Ectodermal cell (in vitro differentiated cells): ENCODE results near the gene SNAPC4.
"Not testable (repeated sequence)": the region's sequence is repeated elsewhere in the genome, so short reads cannot be mapped to it uniquely, and the experiment has no call there.

Experiments
- H3K27ac ChIP-seq: 2 replicates; pipeline ENCODE4 v1.7.0; 2013; ENCODE audit warnings: mild to moderate bottlenecking, low read depth, low read length; ENCODE audit not compliant: insufficient read depth, poor library complexity, severe bottlenecking
- H3K27me3 ChIP-seq: 2 replicates; pipeline ENCODE4 v1.7.0; 2013; ENCODE audit warnings: mild to moderate bottlenecking, low read length; ENCODE audit not compliant: insufficient read depth, control insufficient read depth, poor library complexity, severe bottlenecking
- H3K36me3 ChIP-seq: one replicate; pipeline ENCODE4 v1.7.0; 2013; ENCODE audit warnings: low read length; ENCODE audit not compliant: control insufficient read depth, insufficient read depth
- H3K4me1 ChIP-seq: one replicate; pipeline ENCODE4 v1.7.0; 2013; ENCODE audit warnings: low read length; ENCODE audit not compliant: control insufficient read depth, insufficient read depth
- H3K4me3 ChIP-seq: 2 replicates; pipeline ENCODE4 v1.7.0; 2013; ENCODE audit warnings: low read depth, low read length, control low read depth; ENCODE audit not compliant: insufficient read depth
- H3K9me3 ChIP-seq: 2 replicates; pipeline ENCODE4 v1.7.0; 2013; ENCODE audit warnings: mild to moderate bottlenecking, low read length, moderate library complexity; ENCODE audit not compliant: control insufficient read depth
- WGBS, 2 experiments: methylation state at CpG; one replicate each; pipeline ENCODE4 v1.1.7; 2013; ENCODE audit warnings: missing lambda C conversion rate in 2 of 2; 5-methylcytosine and 5-hydroxymethylcytosine counted together

SNAPC4 gene

DNA sequence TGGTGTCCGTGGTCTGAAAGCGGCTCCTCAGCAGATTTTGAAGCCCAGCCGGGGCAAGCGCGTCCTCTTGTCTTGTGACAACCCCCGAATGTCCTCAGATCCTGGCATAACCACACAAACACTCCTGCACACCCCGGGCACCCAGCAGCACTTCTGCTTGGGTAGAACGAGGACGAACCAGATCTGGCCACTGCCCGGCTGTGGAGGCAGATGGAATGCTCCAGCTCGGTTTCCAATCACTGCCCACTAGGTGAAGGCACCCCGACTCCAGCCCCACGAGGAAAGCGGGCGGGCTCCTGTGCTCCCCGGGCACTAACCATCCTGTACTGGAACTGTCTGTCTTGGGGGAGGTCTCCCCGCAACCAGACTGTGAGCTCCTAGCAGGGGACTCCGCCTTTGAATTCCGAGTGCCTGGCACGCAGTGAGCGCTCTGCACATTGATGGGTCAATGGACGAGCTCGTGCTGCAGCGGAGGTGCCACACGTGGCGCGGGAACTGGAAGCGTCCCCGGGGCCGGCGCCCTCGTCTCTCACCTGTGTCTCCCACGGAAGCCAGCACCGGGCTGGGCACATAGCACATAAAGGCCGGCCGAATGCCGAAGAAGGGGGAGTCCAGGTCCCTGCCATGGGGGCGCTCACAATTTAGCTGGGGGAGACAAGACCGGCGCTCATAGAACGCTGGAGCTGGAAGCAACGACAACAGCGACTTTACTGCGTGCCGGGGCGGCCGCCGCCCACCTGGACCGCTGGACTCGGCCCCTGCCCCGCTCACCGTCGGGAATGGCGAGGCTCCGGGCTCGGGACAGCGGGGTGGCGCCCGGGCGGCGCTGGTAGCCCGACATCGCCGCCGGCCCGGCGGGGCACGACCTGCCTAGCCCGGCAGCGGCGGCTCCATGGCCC, 9.8 kb upstream of the SNAPC4 start:
- Histone ChIP-seq H3K4me3 (peak overlapping the region; percentile 95), H3K4me1 (peaks cover 13% of the 10 kb centered on the region), H3K9me3 (no peaks in the 10 kb centered on the region), H3K27me3 (no peaks in the 10 kb centered on the region), H3K36me3 (peaks cover 21% of the 10 kb centered on the region), H3K27ac (no peak overlapping the region)
- 13% methylated on average over 71 of the region's 71 CpGs for WGBS, 2 experiments

DNA sequence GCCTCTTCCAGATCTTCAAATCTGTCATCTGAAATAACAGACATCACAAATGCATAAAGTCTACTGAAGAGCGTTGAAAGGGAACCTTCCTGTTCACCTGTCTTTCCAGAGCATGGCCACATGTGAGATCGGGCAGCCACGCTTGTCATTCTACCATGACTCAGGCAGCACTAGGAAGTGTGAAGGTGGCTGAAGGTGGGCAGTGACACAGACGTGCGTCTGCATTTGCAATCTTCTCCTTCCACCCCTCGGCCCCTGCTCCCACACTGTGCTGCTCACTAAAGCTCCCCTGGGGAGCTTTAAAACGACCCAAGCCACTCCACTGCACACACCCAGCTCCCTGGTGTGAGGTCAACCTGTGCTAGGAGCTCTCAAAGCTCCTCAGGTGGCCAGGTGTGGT, 7.9 kb upstream of the SNAPC4 start:
- no peak overlapping the region for H3K27ac ChIP-seq
- H3K36me3 ChIP-seq = peaks cover 27% of the 10 kb centered on the region
- peaks cover 13% of the 10 kb centered on the region for H3K4me1 ChIP-seq
- no peaks in the 10 kb centered on the region for H3K9me3 ChIP-seq
- H3K27me3 ChIP-seq = no peaks in the 10 kb centered on the region
- WGBS, 2 experiments = 94% methylated on average over 7 of the region's 7 CpGs
- H3K4me3 ChIP-seq = no peak overlapping the region

DNA sequence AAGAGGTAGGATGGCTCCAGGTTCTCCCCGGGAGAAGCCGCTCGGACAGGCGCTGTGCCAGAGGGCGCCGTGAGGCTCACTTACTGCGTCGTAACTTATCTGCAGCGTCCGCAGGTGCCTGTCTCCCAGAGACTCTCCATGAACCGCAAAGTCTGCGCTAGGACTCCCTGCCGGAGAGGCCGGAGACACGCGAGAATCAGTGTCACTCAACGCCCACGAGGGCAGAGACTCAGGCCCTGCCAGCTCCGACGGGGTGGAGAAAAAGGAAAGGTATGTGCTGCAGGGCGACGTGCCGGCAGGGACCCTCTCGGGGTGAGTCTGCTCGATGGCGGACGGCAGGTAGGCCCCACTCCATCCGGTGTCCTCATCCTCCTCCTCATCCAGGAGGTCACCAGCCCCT, 7.1 kb upstream of the SNAPC4 start:
- H3K4me3 ChIP-seq, H3K27me3 ChIP-seq, H3K27ac ChIP-seq, H3K9me3 ChIP-seq: not testable (repeated sequence)
- Histone ChIP-seq H3K36me3 (peaks cover 23% of the 10 kb centered on the region), H3K4me1 (peaks cover 13% of the 10 kb centered on the region)
- 95 to 97% methylated on average over 28 of the region's 28 CpGs for WGBS, 2 experiments

DNA sequence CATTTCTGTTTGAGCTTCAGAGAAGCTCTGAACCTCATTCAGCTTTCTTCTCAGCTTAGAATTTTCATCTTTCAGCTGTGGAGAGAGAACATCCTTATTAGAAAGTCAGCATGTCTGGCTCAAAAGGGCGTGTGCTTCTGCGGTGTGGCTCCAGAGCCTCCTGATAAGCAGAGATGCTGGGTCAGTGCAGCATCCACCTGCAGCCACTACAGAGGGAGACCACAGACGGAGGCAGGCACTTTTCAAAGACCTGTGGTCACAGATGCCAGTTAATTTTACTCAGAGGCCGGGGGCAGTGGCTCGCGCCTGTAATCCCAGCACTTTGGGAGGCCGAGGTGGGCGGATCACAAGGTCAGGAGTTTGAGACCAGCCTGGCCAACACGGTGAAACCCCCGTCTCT, 5.9 kb upstream of the SNAPC4 start:
- H3K4me1 ChIP-seq, H3K9me3 ChIP-seq, H3K27ac ChIP-seq, H3K27me3 ChIP-seq, H3K4me3 ChIP-seq: not testable (repeated sequence)
- H3K36me3 ChIP-seq = peaks cover 23% of the 10 kb centered on the region
- 90 to 94% methylated on average over 10 of the region's 10 CpGs for WGBS, 2 experiments

DNA sequence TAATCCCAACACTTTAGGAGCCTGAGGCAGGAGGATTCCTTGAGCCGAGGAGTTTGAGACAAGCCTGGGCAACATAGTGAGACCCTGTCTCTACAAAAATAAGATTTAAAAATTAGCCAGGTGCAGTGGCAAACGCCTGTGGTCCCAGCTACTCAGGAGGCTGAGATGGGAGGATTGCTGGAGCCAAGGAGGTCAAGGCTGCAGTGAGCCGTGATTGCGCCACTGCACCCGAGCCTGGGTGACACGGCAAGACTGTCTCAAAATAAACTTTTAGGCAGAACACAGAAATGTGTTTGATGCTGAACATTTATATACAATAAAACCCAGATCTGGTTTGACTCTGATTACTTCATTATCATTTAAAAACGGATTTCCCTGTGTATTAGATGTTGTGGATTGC, 5.5 kb upstream of the SNAPC4 start:
- Histone ChIP-seq H3K36me3 (peaks cover 23% of the 10 kb centered on the region), H3K4me3 (no peak overlapping the region), H3K27ac (no peak overlapping the region), H3K27me3 (no peaks in the 10 kb centered on the region), H3K4me1 (peaks cover 5% of the 10 kb centered on the region), H3K9me3 (no peaks in the 10 kb centered on the region)
- 93 to 95% methylated on average over 6 to 7 of the region's 7 CpGs for WGBS, 2 experiments

DNA sequence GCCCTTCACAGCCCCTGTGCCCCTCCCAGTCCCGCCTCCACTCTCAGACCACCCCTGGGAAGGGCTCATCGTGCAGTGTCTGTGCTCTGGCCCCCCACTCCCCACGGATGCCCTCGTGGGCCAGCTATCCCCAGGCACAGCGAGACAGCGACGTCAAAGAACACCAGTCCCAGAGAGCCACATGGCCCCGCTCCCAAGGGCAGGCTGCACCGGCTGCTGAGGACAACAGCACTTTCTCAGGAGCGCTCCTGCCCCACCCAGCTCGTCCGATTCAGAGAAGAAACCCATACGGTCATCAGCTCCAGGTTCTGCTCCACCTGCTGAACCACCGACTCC, 4.8 kb upstream of the SNAPC4 start:
- peaks cover 5% of the 10 kb centered on the region for H3K4me1 ChIP-seq
- WGBS, 2 experiments = 94 to 95% methylated on average over 14 of the region's 14 CpGs
- H3K27ac ChIP-seq = no peak overlapping the region
- H3K27me3 ChIP-seq = no peaks in the 10 kb centered on the region
- H3K4me3 ChIP-seq = no peak overlapping the region
- H3K9me3 ChIP-seq = no peaks in the 10 kb centered on the region
- H3K36me3 ChIP-seq = peaks cover 23% of the 10 kb centered on the region

GRCh38 chr9:136403915-136404800, 4.2 kb upstream of the SNAPC4 start:
- H3K4me1 ChIP-seq = no peaks in the 10 kb centered on the region
- H3K4me3 ChIP-seq = no peak overlapping the region

GRCh38 chr9:136403538-136403914, 3.6 kb upstream of the SNAPC4 start:
- 93 to 97% methylated on average over 5 of the region's 5 CpGs for WGBS, 2 experiments
- no peaks in the 10 kb centered on the region for H3K27me3 ChIP-seq
- H3K4me1 ChIP-seq = no peaks in the 10 kb centered on the region
- peaks cover 23% of the 10 kb centered on the region for H3K36me3 ChIP-seq
- H3K4me3 ChIP-seq = no peak overlapping the region
- no peaks in the 10 kb centered on the region for H3K9me3 ChIP-seq
- no peak overlapping the region for H3K27ac ChIP-seq

More at GRCh38 chr9:136403915-136404800, 4.2 kb upstream of the SNAPC4 start:
- 95 to 96% methylated on average over 32 of the region's 32 CpGs for WGBS, 2 experiments
- Histone ChIP-seq H3K27ac (no peak overlapping the region), H3K27me3 (no peaks in the 10 kb centered on the region), H3K9me3 (no peaks in the 10 kb centered on the region), H3K36me3 (peaks cover 23% of the 10 kb centered on the region)

- Histone ChIP-seq H3K27ac (peak overlapping the region; percentile 8), H3K4me1 (no peaks in the 10 kb centered on the region), H3K4me3 (no peak overlapping the region), H3K27me3 (no peaks in the 10 kb centered on the region), H3K36me3 (peaks cover 21% of the 10 kb centered on the region), H3K9me3 (no peaks in the 10 kb centered on the region)
- 93 to 94% methylated on average over 13 of the region's 13 CpGs for WGBS, 2 experiments
Measured at GRCh38 chr9:136402067-136402466, 2.1 kb upstream of the SNAPC4 start.

DNA sequence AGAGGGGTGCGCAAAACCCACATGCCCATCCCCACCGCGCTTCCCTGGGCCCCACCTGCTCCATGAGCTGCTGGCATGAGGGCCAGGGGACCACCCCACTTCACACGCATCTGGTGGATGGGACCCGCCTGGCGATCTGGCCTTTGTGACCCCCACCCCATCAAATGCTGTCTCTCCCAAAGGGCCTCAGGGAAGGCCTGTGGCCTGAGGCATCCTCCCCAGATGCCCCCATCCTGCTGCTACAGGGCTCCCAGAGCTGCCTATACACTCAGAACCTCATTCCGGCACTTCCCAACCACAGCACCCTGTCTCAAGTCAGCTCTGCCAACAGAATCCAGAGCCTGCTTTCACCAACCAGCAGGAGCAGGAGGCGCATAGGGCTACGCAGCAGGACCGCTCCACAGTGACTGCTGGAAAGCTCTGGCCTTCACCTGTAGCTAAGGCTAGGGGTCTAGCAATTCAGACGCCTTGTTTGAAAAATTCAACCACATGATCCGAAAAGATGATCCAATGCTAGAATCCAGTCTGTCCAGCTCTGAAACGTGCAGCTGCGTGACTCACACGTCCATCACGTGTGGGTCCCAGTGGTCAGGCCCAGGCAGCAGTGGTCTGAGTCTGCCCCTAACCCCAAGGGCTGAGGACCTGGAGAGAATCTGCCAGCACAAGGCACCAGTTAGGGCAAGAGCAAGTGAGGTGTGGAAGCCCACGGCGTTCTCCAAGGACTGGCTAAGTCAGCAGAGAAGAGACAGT, 1.4 kb upstream of the SNAPC4 start:
- H3K36me3 ChIP-seq = peaks cover 17% of the 10 kb centered on the region
- H3K27me3 ChIP-seq = no peaks in the 10 kb centered on the region
- no peaks in the 10 kb centered on the region for H3K9me3 ChIP-seq
- whole genome bisulfite sequencing, 2 experiments = 93 to 96% methylated on average over 18 of the region's 18 CpGs
- no peak overlapping the region for H3K4me3 ChIP-seq
- H3K27ac ChIP-seq = no peak overlapping the region
- no peaks in the 10 kb centered on the region for H3K4me1 ChIP-seq
